ENCODE data around the gene SV2B.
A peak's percentile ranks its signal among the peaks of the same experiment; 100 is the strongest.

The SV2B gene, protein sequence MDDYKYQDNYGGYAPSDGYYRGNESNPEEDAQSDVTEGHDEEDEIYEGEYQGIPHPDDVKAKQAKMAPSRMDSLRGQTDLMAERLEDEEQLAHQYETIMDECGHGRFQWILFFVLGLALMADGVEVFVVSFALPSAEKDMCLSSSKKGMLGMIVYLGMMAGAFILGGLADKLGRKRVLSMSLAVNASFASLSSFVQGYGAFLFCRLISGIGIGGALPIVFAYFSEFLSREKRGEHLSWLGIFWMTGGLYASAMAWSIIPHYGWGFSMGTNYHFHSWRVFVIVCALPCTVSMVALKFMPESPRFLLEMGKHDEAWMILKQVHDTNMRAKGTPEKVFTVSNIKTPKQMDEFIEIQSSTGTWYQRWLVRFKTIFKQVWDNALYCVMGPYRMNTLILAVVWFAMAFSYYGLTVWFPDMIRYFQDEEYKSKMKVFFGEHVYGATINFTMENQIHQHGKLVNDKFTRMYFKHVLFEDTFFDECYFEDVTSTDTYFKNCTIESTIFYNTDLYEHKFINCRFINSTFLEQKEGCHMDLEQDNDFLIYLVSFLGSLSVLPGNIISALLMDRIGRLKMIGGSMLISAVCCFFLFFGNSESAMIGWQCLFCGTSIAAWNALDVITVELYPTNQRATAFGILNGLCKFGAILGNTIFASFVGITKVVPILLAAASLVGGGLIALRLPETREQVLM

DNA sequence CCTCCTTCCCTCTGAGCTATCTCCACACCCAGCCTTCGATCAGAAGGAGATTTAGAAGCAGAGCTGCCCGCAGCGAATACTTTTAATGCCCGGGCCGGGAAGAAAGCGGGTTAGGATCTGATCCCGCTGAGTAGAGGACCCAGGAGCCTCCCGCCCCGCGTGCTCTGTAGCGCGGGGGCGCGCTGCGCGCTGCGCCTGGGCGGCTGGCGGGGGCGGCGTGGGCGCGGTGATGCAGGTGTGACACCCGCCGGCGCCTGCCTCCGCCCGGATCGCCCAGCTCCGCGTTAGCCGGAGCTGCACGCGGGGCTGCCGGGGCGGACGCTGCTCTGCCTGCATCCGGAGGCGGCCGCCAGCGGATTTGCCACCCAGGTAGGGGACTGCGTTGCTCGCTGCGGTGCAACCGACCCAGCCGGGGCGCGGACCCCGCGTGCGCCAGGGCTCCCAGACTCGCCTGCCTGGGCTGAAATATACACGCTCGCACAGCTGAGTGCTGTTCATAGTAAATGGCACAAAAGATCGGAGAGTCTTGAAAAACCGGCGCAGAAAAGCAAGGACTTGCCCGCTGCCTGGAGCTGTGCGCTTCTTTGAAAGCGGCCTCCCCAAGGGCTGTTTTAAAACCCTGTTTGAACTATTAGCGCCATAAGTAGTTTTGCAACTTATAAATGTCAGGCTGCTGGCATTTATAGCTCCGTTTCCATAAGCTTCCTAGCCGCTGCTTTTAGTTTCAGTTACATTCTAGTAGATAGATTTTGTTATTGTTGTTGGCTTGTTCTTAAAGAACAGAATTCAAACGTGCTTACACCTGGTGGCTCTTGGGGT, at the start of gene SV2B:
Gene SV2B (plus strand): TSS at position 263 of the 819 bp plus-strand sequence. CDS start 126,007 bp downstream, outside the sequence.
- Histone ChIP-seq H3K9me3 (ENCODE audit: control insufficient read depth in 1 of 2, low read length in 2 of 2) (no peaks in the 10 kb centered on the region), H3K27me3 (ENCODE audit: low read depth, low read length) (peaks cover 25% of the 10 kb centered on the region), H3K27ac (ENCODE audit: low read length) (no peak within 1 kb of the TSS), H3K4me3 (ENCODE audit: low read depth in 1 of 2, low read length in 2 of 2) (peak within 1 kb of the TSS; percentile 67 to 75), H3K36me3 (ENCODE audit: control insufficient read depth in 1 of 2, insufficient read depth in 2 of 2, low read length in 2 of 2) (no peaks in the 10 kb centered on the region), H3K4me1 (ENCODE audit: control insufficient read depth in 1 of 2, insufficient read depth in 2 of 2, low read length in 2 of 2) (peaks cover 0 to 18% of the 10 kb centered on the region in 2 donors)

DNA sequence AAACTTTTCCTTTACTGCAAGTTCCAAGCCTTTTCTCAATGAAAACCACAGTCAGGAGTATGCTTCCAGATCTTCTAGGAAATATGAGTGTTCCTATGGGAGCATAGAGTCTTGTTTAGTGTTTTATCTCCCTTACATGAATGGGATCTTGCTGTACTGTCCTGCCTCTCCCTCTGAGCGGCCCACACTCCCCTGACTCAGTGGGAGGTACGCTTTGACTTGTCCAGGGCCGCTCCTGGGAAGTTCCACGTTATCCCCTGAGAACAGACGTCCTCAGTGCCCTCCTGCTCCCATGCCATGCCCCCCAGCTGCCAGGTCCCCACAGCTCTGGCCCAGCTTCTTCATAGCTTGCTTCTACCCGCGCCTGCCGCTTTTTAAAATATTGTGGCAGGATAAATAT, 48.8 kb upstream of the SV2B start:
- Histone ChIP-seq H3K27me3 (ENCODE audit: low read depth, low read length) (peaks cover 4% of the 10 kb centered on the region), H3K4me3 (ENCODE audit: low read depth in 1 of 2, low read length in 2 of 2) (no peak overlapping the region), H3K4me1 (ENCODE audit: control insufficient read depth in 1 of 2, insufficient read depth in 2 of 2, low read length in 2 of 2) (no peaks in the 10 kb centered on the region), H3K9me3 (ENCODE audit: control insufficient read depth in 1 of 2, low read length in 2 of 2) (no peaks in the 10 kb centered on the region), H3K27ac (ENCODE audit: low read length) (no peak overlapping the region), H3K36me3 (ENCODE audit: control insufficient read depth in 1 of 2, insufficient read depth in 2 of 2, low read length in 2 of 2) (no peaks in the 10 kb centered on the region)

DNA sequence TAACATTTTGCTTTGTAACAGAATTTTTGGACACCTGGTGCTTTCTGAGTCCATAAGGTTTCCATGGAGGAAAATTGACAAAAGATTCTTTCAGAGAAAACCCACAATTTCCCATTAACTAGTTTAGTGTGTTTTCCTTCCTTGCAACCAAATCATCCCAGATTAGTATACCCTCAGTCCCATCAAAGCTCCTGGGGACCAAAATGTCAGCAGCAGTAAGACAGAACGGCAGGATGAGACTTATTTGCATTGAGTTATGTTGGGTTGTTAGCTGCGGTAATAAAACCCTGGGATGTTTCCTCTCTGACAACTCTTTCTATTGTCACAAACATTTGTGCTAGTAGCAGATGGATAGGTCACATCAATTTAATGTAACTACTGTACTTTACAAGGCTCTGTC, 45.2 kb upstream of the SV2B start:
- no peak overlapping the region for H3K4me3 ChIP-seq (ENCODE audit: low read depth in 1 of 2, low read length in 2 of 2)
- no peaks in the 10 kb centered on the region for H3K4me1 ChIP-seq (ENCODE audit: control insufficient read depth in 1 of 2, insufficient read depth in 2 of 2, low read length in 2 of 2)
- no peaks in the 10 kb centered on the region for H3K9me3 ChIP-seq (ENCODE audit: control insufficient read depth in 1 of 2, low read length in 2 of 2)
- peaks cover 8% of the 10 kb centered on the region for H3K27me3 ChIP-seq (ENCODE audit: low read depth, low read length)
- no peaks in the 10 kb centered on the region for H3K36me3 ChIP-seq (ENCODE audit: control insufficient read depth in 1 of 2, insufficient read depth in 2 of 2, low read length in 2 of 2)
- H3K27ac ChIP-seq (ENCODE audit: low read length): no peak overlapping the region

DNA sequence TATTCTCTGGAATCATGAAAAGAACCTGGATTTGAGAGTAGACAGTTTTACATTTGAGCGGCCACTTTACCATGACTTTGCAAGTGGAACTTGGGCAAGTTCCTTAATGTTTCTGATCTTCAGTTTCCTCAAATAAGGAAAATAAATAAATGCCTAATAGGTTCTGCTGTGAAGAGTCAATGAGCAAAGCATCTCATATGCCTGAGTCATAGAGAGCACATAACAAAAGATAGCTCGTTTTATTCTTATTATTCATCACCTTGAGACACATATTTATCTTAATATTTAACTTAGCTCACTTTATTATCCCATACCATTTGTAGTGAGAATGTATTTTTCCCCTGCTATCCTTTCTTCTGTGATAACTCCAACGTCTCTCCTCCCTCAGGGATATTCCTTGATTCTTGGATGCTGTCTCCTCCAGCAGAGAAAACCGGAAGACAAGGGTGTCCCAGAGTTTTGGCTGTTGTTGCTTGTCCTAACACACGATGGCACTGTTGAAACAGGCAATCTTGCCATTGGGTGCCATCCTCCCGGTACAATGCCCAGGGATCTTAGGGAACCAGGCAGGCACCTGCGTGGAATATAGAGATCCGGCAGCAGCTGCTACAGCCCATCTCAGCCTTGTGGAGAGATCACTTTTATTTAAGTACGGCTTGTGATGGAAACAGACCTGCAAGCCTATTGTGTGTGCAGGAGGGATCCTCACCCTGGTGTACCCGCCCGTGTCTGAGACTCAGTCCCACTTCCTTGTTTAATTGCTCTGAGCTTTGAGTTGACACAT, 44.3 kb upstream of the SV2B start:
- Histone ChIP-seq H3K27me3 (ENCODE audit: low read depth, low read length) (peaks cover 8% of the 10 kb centered on the region), H3K27ac (ENCODE audit: low read length) (no peak overlapping the region), H3K4me1 (ENCODE audit: control insufficient read depth in 1 of 2, insufficient read depth in 2 of 2, low read length in 2 of 2) (no peaks in the 10 kb centered on the region), H3K4me3 (ENCODE audit: low read depth in 1 of 2, low read length in 2 of 2) (no peak overlapping the region), H3K9me3 (ENCODE audit: control insufficient read depth in 1 of 2, low read length in 2 of 2) (no peaks in the 10 kb centered on the region), H3K36me3 (ENCODE audit: control insufficient read depth in 1 of 2, insufficient read depth in 2 of 2, low read length in 2 of 2) (no peaks in the 10 kb centered on the region)

DNA sequence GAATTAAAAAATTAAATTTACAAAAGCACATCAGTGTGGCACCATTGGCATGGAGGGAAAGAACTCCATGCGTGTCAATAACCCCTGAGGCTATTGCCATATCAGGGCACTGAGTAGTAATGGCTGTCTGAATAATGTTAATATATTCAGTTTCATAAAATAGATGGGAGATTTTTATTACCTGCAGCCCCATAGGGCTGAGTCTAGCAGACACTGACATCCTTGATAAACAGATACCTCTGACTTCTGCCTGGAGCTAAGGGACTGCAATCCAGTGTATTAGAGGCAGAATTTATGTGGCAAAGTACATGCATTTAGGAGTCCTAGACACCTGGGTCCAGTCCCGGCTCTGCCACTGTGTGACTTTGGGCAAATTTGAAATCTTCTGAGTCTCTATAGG, 38.8 kb upstream of the SV2B start:
- H3K9me3 ChIP-seq (ENCODE audit: control insufficient read depth in 1 of 2, low read length in 2 of 2): no peaks in the 10 kb centered on the region
- no peaks in the 10 kb centered on the region for H3K4me1 ChIP-seq (ENCODE audit: control insufficient read depth in 1 of 2, insufficient read depth in 2 of 2, low read length in 2 of 2)

DNA sequence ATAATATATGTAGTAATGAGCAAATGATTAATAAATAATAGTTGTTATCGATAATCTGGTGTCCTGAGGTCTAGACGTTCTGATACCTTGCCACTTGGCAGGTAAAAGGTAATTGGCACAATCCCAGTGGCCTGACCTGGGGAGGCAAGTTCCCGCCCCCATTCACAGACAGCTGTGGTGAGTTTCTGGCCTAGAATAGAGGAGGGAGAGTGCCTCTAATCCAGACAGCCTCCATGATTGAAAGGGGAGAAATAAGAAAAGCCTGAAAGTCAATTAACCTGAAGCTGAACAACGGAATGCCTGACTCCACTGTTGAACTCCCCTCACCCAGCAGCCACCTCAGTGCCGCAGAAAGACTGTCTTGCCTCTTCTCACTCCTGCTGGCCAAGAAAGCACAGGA, 38.1 kb upstream of the SV2B start:
- no peak overlapping the region for H3K4me3 ChIP-seq (ENCODE audit: low read depth in 1 of 2, low read length in 2 of 2)
- no peak overlapping the region for H3K27ac ChIP-seq (ENCODE audit: low read length)
- no peaks in the 10 kb centered on the region for H3K27me3 ChIP-seq (ENCODE audit: low read depth, low read length)

More for the DNA sequence above, 38.8 kb upstream of the SV2B start:
- H3K27me3 ChIP-seq (ENCODE audit: low read depth, low read length): peaks cover 4% of the 10 kb centered on the region
- H3K36me3 ChIP-seq (ENCODE audit: control insufficient read depth in 1 of 2, insufficient read depth in 2 of 2, low read length in 2 of 2): no peaks in the 10 kb centered on the region
- H3K4me3 ChIP-seq (ENCODE audit: low read depth in 1 of 2, low read length in 2 of 2): no peak overlapping the region
- H3K27ac ChIP-seq (ENCODE audit: low read length): no peak overlapping the region

DNA sequence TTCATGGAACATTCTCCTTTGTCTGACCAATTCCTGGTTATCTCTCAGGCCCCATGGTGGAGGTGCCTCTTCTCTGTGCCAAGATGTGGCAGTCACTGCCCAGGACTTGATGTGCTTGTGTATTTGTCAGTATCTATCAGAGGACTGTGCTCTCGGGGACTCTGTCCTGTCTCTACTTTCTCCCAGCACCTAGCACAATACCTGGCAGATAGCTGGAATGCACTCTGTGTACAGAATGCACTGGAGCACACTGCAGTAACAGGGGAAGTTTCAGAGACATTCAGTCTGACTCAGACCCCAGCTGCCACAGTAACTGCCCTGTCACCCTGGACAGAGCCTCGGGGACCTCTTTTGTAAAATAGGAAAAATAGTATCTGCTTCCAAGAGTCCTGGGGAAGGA, 34.6 kb upstream of the SV2B start:
- Histone ChIP-seq H3K27ac (ENCODE audit: low read length) (no peak overlapping the region), H3K4me1 (ENCODE audit: control insufficient read depth in 1 of 2, insufficient read depth in 2 of 2, low read length in 2 of 2) (no peaks in the 10 kb centered on the region)

More for the DNA sequence above, 38.1 kb upstream of the SV2B start:
- H3K9me3 ChIP-seq (ENCODE audit: control insufficient read depth in 1 of 2, low read length in 2 of 2): no peaks in the 10 kb centered on the region
- H3K36me3 ChIP-seq (ENCODE audit: control insufficient read depth in 1 of 2, insufficient read depth in 2 of 2, low read length in 2 of 2): no peaks in the 10 kb centered on the region
- H3K4me1 ChIP-seq (ENCODE audit: control insufficient read depth in 1 of 2, insufficient read depth in 2 of 2, low read length in 2 of 2): no peaks in the 10 kb centered on the region

DNA sequence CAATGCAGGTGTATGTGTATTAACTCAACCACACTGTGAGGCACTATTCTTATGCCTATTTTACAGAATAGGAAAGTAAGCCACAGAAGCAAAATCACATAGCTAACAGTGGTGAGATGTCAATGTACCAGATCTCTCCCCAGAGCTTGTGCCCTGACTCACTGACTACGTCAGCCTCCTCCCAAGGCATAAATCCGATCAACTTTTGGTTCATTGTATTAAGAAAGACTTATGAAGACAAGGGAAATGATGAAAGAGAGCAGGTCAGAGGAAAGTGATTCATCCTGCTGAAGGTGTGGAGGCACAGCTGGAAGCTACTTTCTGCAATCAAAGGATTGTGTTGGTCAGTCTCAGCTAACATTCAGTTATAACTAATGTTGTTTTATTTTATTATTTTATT, 33.0 kb upstream of the SV2B start:
- H3K27me3 ChIP-seq (ENCODE audit: low read depth, low read length): no peaks in the 10 kb centered on the region
- no peak overlapping the region for H3K4me3 ChIP-seq (ENCODE audit: low read depth in 1 of 2, low read length in 2 of 2)
- H3K27ac ChIP-seq (ENCODE audit: low read length): no peak overlapping the region
- no peaks in the 10 kb centered on the region for H3K4me1 ChIP-seq (ENCODE audit: control insufficient read depth in 1 of 2, insufficient read depth in 2 of 2, low read length in 2 of 2)
- H3K9me3 ChIP-seq (ENCODE audit: control insufficient read depth in 1 of 2, low read length in 2 of 2): no peaks in the 10 kb centered on the region
- no peaks in the 10 kb centered on the region for H3K36me3 ChIP-seq (ENCODE audit: control insufficient read depth in 1 of 2, insufficient read depth in 2 of 2, low read length in 2 of 2)

More for the DNA sequence above, 34.6 kb upstream of the SV2B start:
- H3K9me3 ChIP-seq (ENCODE audit: control insufficient read depth in 1 of 2, low read length in 2 of 2): no peaks in the 10 kb centered on the region
- no peaks in the 10 kb centered on the region for H3K36me3 ChIP-seq (ENCODE audit: control insufficient read depth in 1 of 2, insufficient read depth in 2 of 2, low read length in 2 of 2)
- no peaks in the 10 kb centered on the region for H3K27me3 ChIP-seq (ENCODE audit: low read depth, low read length)
- no peak overlapping the region for H3K4me3 ChIP-seq (ENCODE audit: low read depth in 1 of 2, low read length in 2 of 2)

DNA sequence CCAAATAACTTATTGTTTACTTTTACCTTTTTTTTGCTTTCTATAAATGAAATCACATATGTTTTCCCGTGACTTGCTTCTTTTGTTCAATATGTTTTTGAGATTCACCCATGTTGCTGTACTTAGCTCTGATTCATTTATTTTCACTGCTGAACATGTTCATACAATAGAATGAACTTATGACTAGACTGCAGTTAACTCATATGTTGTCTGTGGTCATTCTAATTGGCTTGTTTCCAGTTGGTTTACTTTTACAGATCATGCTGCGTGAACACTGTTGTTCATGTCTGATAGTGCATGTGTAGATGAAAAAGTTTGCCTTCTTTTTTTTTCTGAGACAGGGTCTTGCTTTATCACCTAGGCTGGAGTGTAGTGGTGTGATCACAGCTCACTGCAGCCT, 31.6 kb upstream of the SV2B start:
- H3K27me3 ChIP-seq (ENCODE audit: low read depth, low read length): no peaks in the 10 kb centered on the region
- H3K27ac ChIP-seq (ENCODE audit: low read length): no peak overlapping the region
- H3K9me3 ChIP-seq (ENCODE audit: control insufficient read depth in 1 of 2, low read length in 2 of 2): no peaks in the 10 kb centered on the region
- no peak overlapping the region for H3K4me3 ChIP-seq (ENCODE audit: low read depth in 1 of 2, low read length in 2 of 2)
- H3K36me3 ChIP-seq (ENCODE audit: control insufficient read depth in 1 of 2, insufficient read depth in 2 of 2, low read length in 2 of 2): no peaks in the 10 kb centered on the region
- no peaks in the 10 kb centered on the region for H3K4me1 ChIP-seq (ENCODE audit: control insufficient read depth in 1 of 2, insufficient read depth in 2 of 2, low read length in 2 of 2)

DNA sequence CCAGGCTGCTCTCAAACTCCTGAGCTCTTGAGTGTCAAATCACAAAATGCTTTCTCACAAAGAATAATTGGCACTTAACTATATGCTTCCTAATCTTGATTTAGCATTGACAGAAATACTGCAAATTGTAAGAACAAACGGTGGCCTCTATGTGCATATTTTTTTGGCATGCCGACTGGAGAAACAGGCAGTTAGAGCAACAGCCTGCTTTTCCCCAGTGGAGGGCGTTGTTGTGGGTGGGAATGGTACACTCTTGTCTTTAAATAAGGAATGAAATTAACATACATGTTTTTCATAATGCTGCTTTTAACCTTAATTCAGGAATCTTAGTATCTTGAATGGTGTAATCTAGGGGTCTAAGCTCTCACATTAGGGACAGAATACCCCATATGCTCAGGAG, 31.1 kb upstream of the SV2B start:
- Histone ChIP-seq H3K27me3 (ENCODE audit: low read depth, low read length) (no peaks in the 10 kb centered on the region), H3K27ac (ENCODE audit: low read length) (no peak overlapping the region), H3K36me3 (ENCODE audit: control insufficient read depth in 1 of 2, insufficient read depth in 2 of 2, low read length in 2 of 2) (no peaks in the 10 kb centered on the region)

More for the DNA sequence above, 31.1 kb upstream of the SV2B start:
- Histone ChIP-seq H3K4me1 (ENCODE audit: control insufficient read depth in 1 of 2, insufficient read depth in 2 of 2, low read length in 2 of 2) (no peaks in the 10 kb centered on the region), H3K4me3 (ENCODE audit: low read depth in 1 of 2, low read length in 2 of 2) (no peak overlapping the region), H3K9me3 (ENCODE audit: control insufficient read depth in 1 of 2, low read length in 2 of 2) (no peaks in the 10 kb centered on the region)

Data from muscle layer of duodenum (tissue), 2 donors.